Measurements from ENCODE around the gene PDGFB. TPM values are rescaled to one million over a fixed set of nuclear protein-coding genes. Genes with fewer than 3 reads are reported as not detected.

Gene PDGFB
- total and polyA plus RNA-seq, 2 experiments from 2014 or later: 2.5 to 4.3 TPM

DNA sequence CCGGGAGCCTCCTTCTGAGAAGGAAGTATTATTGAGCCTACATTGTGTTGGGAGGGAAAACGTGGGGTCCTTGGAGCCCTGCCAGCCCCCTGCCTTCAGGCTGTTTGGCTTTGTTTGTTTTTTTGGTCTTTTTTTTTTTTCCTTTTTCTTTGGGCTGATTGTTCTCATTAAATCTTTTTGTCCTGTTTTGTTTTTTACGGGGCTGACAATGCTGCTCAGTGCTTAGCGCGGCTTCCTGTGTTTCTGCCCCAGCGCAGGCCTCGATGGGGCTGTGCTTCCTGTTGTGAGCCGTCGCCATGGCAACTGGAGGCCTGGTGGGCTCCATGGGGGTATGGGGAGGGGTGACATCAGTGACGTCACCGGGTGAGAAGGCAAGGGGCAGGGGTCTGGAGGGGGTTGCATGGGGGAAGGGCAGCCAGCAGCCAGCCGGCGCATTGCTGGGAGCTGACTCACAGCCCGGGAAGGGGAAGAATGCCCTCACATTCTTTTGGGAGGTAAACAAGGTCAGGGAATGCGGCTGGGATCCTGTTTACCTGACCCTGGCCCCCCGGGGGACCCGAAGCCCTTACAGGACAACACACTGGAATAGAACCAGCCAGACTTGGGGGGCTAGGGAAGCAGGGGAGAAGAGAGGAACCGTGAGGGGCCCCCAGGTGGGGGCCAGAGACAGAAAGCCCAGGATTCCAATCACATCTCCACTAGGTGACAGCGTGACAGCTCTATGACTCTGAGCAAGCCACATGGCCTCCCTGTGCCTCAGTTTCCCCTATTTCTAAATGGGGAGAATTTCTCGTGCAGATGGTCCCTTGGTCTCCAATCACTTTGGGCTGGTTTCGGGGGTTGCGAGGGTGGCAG lies 70.1 kb downstream of the PDGFB start:
- no peak overlapping the region for H3K4me3 ChIP-seq
- peaks cover 30% of the 10 kb centered on the region for H3K4me1 ChIP-seq (ENCODE audit: insufficient read depth)
- no peaks in the 10 kb centered on the region for H3K27me3 ChIP-seq
- peak; percentile 90 for DNase-seq (ENCODE audit: low spot score)
- H3K4me2 ChIP-seq: peak overlapping the region; percentile 45
- no peak for TF ChIP-seq EZH2 (IDR thresholded peaks at IDR 0.05; ENCODE audit: borderline replicate concordance)
- TF ChIP-seq, protein P1, sequence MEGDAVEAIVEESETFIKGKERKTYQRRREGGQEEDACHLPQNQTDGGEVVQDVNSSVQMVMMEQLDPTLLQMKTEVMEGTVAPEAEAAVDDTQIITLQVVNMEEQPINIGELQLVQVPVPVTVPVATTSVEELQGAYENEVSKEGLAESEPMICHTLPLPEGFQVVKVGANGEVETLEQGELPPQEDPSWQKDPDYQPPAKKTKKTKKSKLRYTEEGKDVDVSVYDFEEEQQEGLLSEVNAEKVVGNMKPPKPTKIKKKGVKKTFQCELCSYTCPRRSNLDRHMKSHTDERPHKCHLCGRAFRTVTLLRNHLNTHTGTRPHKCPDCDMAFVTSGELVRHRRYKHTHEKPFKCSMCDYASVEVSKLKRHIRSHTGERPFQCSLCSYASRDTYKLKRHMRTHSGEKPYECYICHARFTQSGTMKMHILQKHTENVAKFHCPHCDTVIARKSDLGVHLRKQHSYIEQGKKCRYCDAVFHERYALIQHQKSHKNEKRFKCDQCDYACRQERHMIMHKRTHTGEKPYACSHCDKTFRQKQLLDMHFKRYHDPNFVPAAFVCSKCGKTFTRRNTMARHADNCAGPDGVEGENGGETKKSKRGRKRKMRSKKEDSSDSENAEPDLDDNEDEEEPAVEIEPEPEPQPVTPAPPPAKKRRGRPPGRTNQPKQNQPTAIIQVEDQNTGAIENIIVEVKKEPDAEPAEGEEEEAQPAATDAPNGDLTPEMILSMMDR (IDR thresholded peaks at IDR 0.05; ENCODE audit: poor library complexity): no peak
- TF ChIP-seq EZH2phosphoT487 (IDR thresholded peaks at IDR 0.05; ENCODE audit: low read depth, severe bottlenecking, unreplicated experiment): no peak
- H3K27ac ChIP-seq: peak overlapping the region; percentile 76
- no peak overlapping the region for H2AFZ ChIP-seq
- no peaks in the 10 kb centered on the region for H3K9me2 ChIP-seq (replicated peaks; ENCODE audit: insufficient read depth)
- no peaks in the 10 kb centered on the region for H4K20me1 ChIP-seq (ENCODE audit: insufficient read depth, poor library complexity, severe bottlenecking)
- no peaks in the 10 kb centered on the region for H3K36me3 ChIP-seq (replicated peaks; ENCODE audit: insufficient read depth, low read depth)
- WGBS (ENCODE audit: low lambda C conversion rate, missing lambda C conversion rate): 28% methylated on average over 17 of the region's 22 CpGs
- H3K79me2 ChIP-seq: no peaks in the 10 kb centered on the region
- no peaks in the 10 kb centered on the region for H3K9me3 ChIP-seq (ENCODE audit: low read depth)

DNA sequence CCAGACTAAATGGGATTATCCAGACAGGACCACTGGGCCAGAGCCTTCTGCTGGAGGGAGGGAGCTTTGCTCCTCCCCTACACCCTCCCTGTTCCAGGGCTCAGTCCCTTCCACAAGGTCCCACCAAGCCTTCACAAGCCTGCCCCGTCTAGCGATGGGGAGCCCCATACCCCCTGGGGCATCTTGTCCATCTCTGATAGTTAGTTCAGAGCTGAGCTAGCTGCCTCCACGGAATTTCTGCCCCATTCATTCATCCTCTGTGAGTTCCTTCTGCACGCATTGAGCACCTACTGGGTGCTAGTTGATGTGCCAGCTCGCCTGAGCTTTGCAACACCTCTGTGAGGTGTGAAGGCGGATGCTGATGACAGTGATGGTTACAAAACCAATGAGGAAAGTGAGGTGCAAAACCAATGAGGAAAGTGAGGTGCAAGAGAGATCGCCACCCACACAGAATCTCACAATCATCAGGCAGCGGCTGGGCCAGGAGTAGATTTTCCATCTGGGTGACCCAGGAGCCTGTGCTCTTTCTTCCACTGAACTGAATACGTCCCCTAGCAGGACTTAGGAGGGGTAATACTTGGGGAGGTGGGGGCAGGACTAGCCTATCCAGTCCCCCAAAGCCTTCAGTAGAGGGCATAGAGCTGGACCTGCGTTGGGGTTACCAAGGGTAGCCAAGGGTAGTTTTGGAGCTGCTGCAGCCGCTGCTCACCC lies 70.8 kb downstream of the PDGFB start:
- WGBS (ENCODE audit: low lambda C conversion rate, missing lambda C conversion rate): 71% methylated on average over 11 of the region's 11 CpGs
- TF ChIP-seq, protein P1 (IDR thresholded peaks at IDR 0.05; ENCODE audit: poor library complexity): no peak
- no peak overlapping the region for H2AFZ ChIP-seq
- no peaks in the 10 kb centered on the region for H3K27me3 ChIP-seq
- H3K4me3 ChIP-seq: no peak overlapping the region
- H3K9me2 ChIP-seq (replicated peaks; ENCODE audit: insufficient read depth): no peaks in the 10 kb centered on the region
- no peaks in the 10 kb centered on the region for H3K79me2 ChIP-seq
- no peak for DNase-seq (ENCODE audit: low spot score)
- H4K20me1 ChIP-seq (ENCODE audit: insufficient read depth, poor library complexity, severe bottlenecking): no peaks in the 10 kb centered on the region
- H3K4me1 ChIP-seq (ENCODE audit: insufficient read depth): peaks cover 30% of the 10 kb centered on the region
- H3K9me3 ChIP-seq (ENCODE audit: low read depth): no peaks in the 10 kb centered on the region
- H3K4me2 ChIP-seq: peak overlapping the region; percentile 45
- H3K36me3 ChIP-seq (replicated peaks; ENCODE audit: insufficient read depth, low read depth): no peaks in the 10 kb centered on the region
- peak overlapping the region; percentile 76 for H3K27ac ChIP-seq

Other genes with a start within 250 kb of the PDGFB start
- 7.4 and 8.0 TPM in 2 replicates for gene APOBEC3C, start 230.7 kb downstream of the PDGFB start, total RNA-seq
- 36.8 and 56.7 TPM in 2 replicates for gene APOBEC3C, start 230.7 kb downstream of the PDGFB start, polyA plus RNA-seq
- gene APOBEC3D, start 223.9 kb downstream of the PDGFB start, total RNA-seq: 1.4 and 1.5 TPM in 2 replicates
- 1.4 and 1.5 TPM in 2 replicates for gene APOBEC3D, start 223.9 kb downstream of the PDGFB start, polyA plus RNA-seq
- 1.2 and 4.7 TPM in 2 replicates for gene APOBEC3F, start 204.1 kb downstream of the PDGFB start, total RNA-seq
- gene APOBEC3F, start 204.1 kb downstream of the PDGFB start, polyA plus RNA-seq: 8.8 and 10.0 TPM in 2 replicates
- 4.6 and 4.8 TPM in 2 replicates for gene APOBEC3G, start 167.7 kb downstream of the PDGFB start, total RNA-seq
- gene APOBEC3G, start 167.7 kb downstream of the PDGFB start, polyA plus RNA-seq: 1.2 and 1.3 TPM in 2 replicates
- not detected in 2 replicates for gene APOBEC3H, start 147.7 kb downstream of the PDGFB start, total RNA-seq
- not detected in 2 replicates for gene APOBEC3H, start 147.7 kb downstream of the PDGFB start, polyA plus RNA-seq
- gene CBX7, start 92.3 kb downstream of the PDGFB start, total RNA-seq: 3.2 and 9.6 TPM in 2 replicates
- 4.2 and 9.5 TPM in 2 replicates for gene CBX7, start 92.3 kb downstream of the PDGFB start, polyA plus RNA-seq
- 2,461 and 2,819 TPM in 2 replicates for gene RPL3, start 74.6 kb upstream of the PDGFB start, total RNA-seq
- gene RPL3, start 74.6 kb upstream of the PDGFB start, polyA plus RNA-seq: 1,044 and 1,068 TPM in 2 replicates
- gene SYNGR1, start 105.0 kb upstream of the PDGFB start, total RNA-seq: 15.8 and 23.1 TPM in 2 replicates
- gene SYNGR1, start 105.0 kb upstream of the PDGFB start, polyA plus RNA-seq: 58.8 and 92.7 TPM in 2 replicates
- 13.3 and 14.0 TPM in 2 replicates for gene TAB1, start 154.8 kb upstream of the PDGFB start, total RNA-seq
- 8.6 and 10.7 TPM in 2 replicates for gene TAB1, start 154.8 kb upstream of the PDGFB start, polyA plus RNA-seq
- gene MGAT3, start 212.0 kb upstream of the PDGFB start, total RNA-seq: 20.0 and 22.3 TPM in 2 replicates
- 5.5 and 7.0 TPM in 2 replicates for gene MGAT3, start 212.0 kb upstream of the PDGFB start, polyA plus RNA-seq

Data from hepatocyte (in vitro differentiated cells).